Activated CD4-positive, alpha-beta memory T cell treated with anti-CD3 and anti-CD28 coated beads, Interleukin-2, amount 10 ng/mL, durations not matched to agents 7 days and 5 days (primary cell): ENCODE measurements around the gene MYL3. TPM values are rescaled to one million over a fixed set of nuclear protein-coding genes. Genes with fewer than 3 reads are reported as not detected.

Source experiments
- CTCF ChIA-PET: fragments of 350-600 bp; sonication (Branson Sonifier 250); formaldehyde crosslinking; loops from one replicate; lab custom pipeline; 2021; ENCODE audit warnings: antibody characterized with exemption, inconsistent platforms; lab: Charles Lee
- POLR2A ChIA-PET: fragments of 350-600 bp; sonication (Branson Sonifier 250); formaldehyde crosslinking; loops from one replicate; lab custom pipeline; 2021; ENCODE audit warnings: antibody characterized with exemption; lab: Charles Lee
- DNase-seq: peaks from one replicate; pipeline ENCODE4 v3.0.0-alpha.2; 2020
- H3K27ac Mint-ChIP-seq: one replicate; pipeline ENCODE4 v1.8.0; 2021; ENCODE audit warnings: mild to moderate bottlenecking, mixed read lengths
- H3K27me3 Mint-ChIP-seq: one replicate; pipeline ENCODE4 v1.8.0; 2021; ENCODE audit warnings: mixed read lengths
- H3K36me3 Mint-ChIP-seq: one replicate; pipeline ENCODE4 v1.8.0; 2021; ENCODE audit warnings: low read depth, mixed read lengths
- H3K4me1 Mint-ChIP-seq: one replicate; pipeline ENCODE4 v1.8.0; 2021; ENCODE audit warnings: mixed read lengths
- H3K4me3 Mint-ChIP-seq: one replicate; pipeline ENCODE4 v1.8.0; 2021; ENCODE audit warnings: mild to moderate bottlenecking, mixed read lengths
- H3K9me3 Mint-ChIP-seq: one replicate; pipeline ENCODE4 v1.8.0; 2021; ENCODE audit warnings: mixed read lengths
- total RNA-seq, 2 experiments: library from RNA; stranded (reverse); gene quantifications; one replicate each; pipeline ENCODE4 v1.2.3, GENCODE V29; 2021

MYL3 gene
- total RNA-seq, 2 experiments from 2014 or later = not detected

GRCh38 chr3:46853441-46854415 lies 9.5 kb downstream of the MYL3 start:
- Mint-ChIP-seq H3K27me3 (peaks cover 4% of the 10 kb centered on the region), H3K9me3 (no peaks in the 10 kb centered on the region), H3K4me1 (no peaks in the 10 kb centered on the region), H3K27ac (no peak overlapping the region), H3K4me3 (no peak overlapping the region), H3K36me3 (no peaks in the 10 kb centered on the region)
- ChIA-PET CTCF (no interaction called here), POLR2A (no interaction called here)
- DNase-seq = no peak

GRCh38 chr3:46852839-46853355 lies 10.3 kb downstream of the MYL3 start:
- Mint-ChIP-seq H3K36me3 (no peaks in the 10 kb centered on the region), H3K9me3 (no peaks in the 10 kb centered on the region), H3K4me1 (no peaks in the 10 kb centered on the region), H3K27me3 (peaks cover 4% of the 10 kb centered on the region), H3K27ac (no peak overlapping the region), H3K4me3 (no peak overlapping the region)
- POLR2A ChIA-PET = no interaction called here
- no peak for DNase-seq
- CTCF ChIA-PET = no interaction called here

- no peaks in the 10 kb centered on the region for H3K9me3 Mint-ChIP-seq
- H3K27ac Mint-ChIP-seq = no peak overlapping the region
- no peaks in the 10 kb centered on the region for H3K36me3 Mint-ChIP-seq
- H3K4me1 Mint-ChIP-seq = no peaks in the 10 kb centered on the region
- H3K27me3 Mint-ChIP-seq = peaks cover 4% of the 10 kb centered on the region
- H3K4me3 Mint-ChIP-seq = no peak overlapping the region
- no peak for DNase-seq
- ChIA-PET CTCF (no interaction called here), POLR2A (no interaction called here)
Measured at GRCh38 chr3:46852334-46852720, 10.9 kb downstream of the MYL3 start.

GRCh38 chr3:46851364-46852333 lies 11.6 kb downstream of the MYL3 start:
- ChIA-PET POLR2A (no interaction called here), CTCF (interaction anchor here (1.3 to 1.7 kb wide), 3 partner anchors 8 to 57 kb away, joined by 4 to 7 read pairs (median 5); no protein-coding TSS in a partner anchor)
- no peak overlapping the region for H3K4me3 Mint-ChIP-seq
- H3K4me1 Mint-ChIP-seq = no peaks in the 10 kb centered on the region
- no peaks in the 10 kb centered on the region for H3K36me3 Mint-ChIP-seq
- H3K9me3 Mint-ChIP-seq = no peaks in the 10 kb centered on the region
- DNase-seq = no peak
- H3K27me3 Mint-ChIP-seq = peaks cover 4% of the 10 kb centered on the region
- no peak overlapping the region for H3K27ac Mint-ChIP-seq

GRCh38 chr3:46850468-46850779 lies 12.8 kb downstream of the MYL3 start:
- ChIA-PET CTCF (interaction anchor here (1.0 to 1.7 kb wide), 3 partner anchors 44 to 59 kb away, joined by 3 to 7 read pairs (median 5); no protein-coding TSS in a partner anchor), POLR2A (no interaction called here)
- Mint-ChIP-seq H3K27ac (no peak overlapping the region), H3K4me3 (no peak overlapping the region), H3K36me3 (no peaks in the 10 kb centered on the region), H3K4me1 (peaks cover 6% of the 10 kb centered on the region), H3K27me3 (no peaks in the 10 kb centered on the region), H3K9me3 (no peaks in the 10 kb centered on the region)
- DNase-seq = no peak

GRCh38 chr3:46849686-46850467 lies 13.4 kb downstream of the MYL3 start:
- no peaks in the 10 kb centered on the region for H3K9me3 Mint-ChIP-seq
- POLR2A ChIA-PET = no interaction called here
- no peak overlapping the region for H3K27ac Mint-ChIP-seq
- DNase-seq = peak; percentile 15
- CTCF ChIA-PET = interaction anchor here (1.0 to 1.3 kb wide), 2 partner anchors 44 to 59 kb away, joined by 3 to 5 read pairs; no protein-coding TSS in a partner anchor
- no peak overlapping the region for H3K4me3 Mint-ChIP-seq
- no peaks in the 10 kb centered on the region for H3K27me3 Mint-ChIP-seq
- no peaks in the 10 kb centered on the region for H3K36me3 Mint-ChIP-seq
- peaks cover 11% of the 10 kb centered on the region for H3K4me1 Mint-ChIP-seq

- Mint-ChIP-seq H3K9me3 (no peaks in the 10 kb centered on the region), H3K27me3 (peaks cover 4% of the 10 kb centered on the region), H3K4me1 (peaks cover 11% of the 10 kb centered on the region), H3K36me3 (no peaks in the 10 kb centered on the region), H3K4me3 (no peak overlapping the region), H3K27ac (no peak overlapping the region)
- peak; percentile 14 for DNase-seq
- POLR2A ChIA-PET = no interaction called here
- CTCF ChIA-PET = interaction anchor here (1.2 kb wide), 1 partner anchor 11 kb away, joined by 4 read pairs; no protein-coding TSS in a partner anchor
Measured at GRCh38 chr3:46849045-46849631, 14.1 kb downstream of the MYL3 start.

GRCh38 chr3:46848271-46849044 lies 14.8 kb downstream of the MYL3 start:
- H3K27me3 Mint-ChIP-seq = peaks cover 8% of the 10 kb centered on the region
- H3K27ac Mint-ChIP-seq = no peak overlapping the region
- peak; percentile 53 for DNase-seq
- no peak overlapping the region for H3K4me3 Mint-ChIP-seq
- no peaks in the 10 kb centered on the region for H3K9me3 Mint-ChIP-seq
- ChIA-PET CTCF (interaction anchor here (0.6 to 1.2 kb wide), 3 partner anchors 11 to 532 kb away, joined by 3 to 4 read pairs (median 3); partner anchors contain the start of gene PTPN23), POLR2A (no interaction called here)
- H3K36me3 Mint-ChIP-seq = no peaks in the 10 kb centered on the region
- peaks cover 11% of the 10 kb centered on the region for H3K4me1 Mint-ChIP-seq

- Mint-ChIP-seq H3K4me3 (no peak overlapping the region), H3K9me3 (peaks cover 4% of the 10 kb centered on the region), H3K27me3 (peaks cover 14% of the 10 kb centered on the region), H3K27ac (no peak overlapping the region), H3K4me1 (peaks cover 11% of the 10 kb centered on the region), H3K36me3 (no peaks in the 10 kb centered on the region)
- ChIA-PET CTCF (interaction anchor here (0.7 to 1.1 kb wide), 2 partner anchors 112 to 533 kb away, joined by 3 read pairs; partner anchors contain the start of gene PTPN23), POLR2A (interaction anchor here (0.7 kb wide), 1 partner anchor 318 kb away, joined by 3 read pairs; no protein-coding TSS in a partner anchor)
- DNase-seq = no peak
Measured at GRCh38 chr3:46847744-46848143, 15.5 kb downstream of the MYL3 start.

- Mint-ChIP-seq H3K27ac (no peak overlapping the region), H3K4me3 (peak overlapping the region; percentile 52), H3K36me3 (no peaks in the 10 kb centered on the region), H3K27me3 (peaks cover 15% of the 10 kb centered on the region), H3K4me1 (peaks cover 11% of the 10 kb centered on the region), H3K9me3 (peaks cover 4% of the 10 kb centered on the region)
- peak; percentile 14 for DNase-seq
- ChIA-PET POLR2A (interaction anchor here (0.7 to 1.2 kb wide), 2 partner anchors 319 to 534 kb away, joined by 3 read pairs; partner anchors contain the start of gene PTPN23), CTCF (interaction anchor here (0.7 to 1.6 kb wide), 7 partner anchors 20 to 534 kb away, joined by 3 to 5 read pairs (median 3); partner anchors contain the start of gene PTPN23)
Measured at GRCh38 chr3:46846624-46847542, 16.4 kb downstream of the MYL3 start.
